Measurements from ENCODE around the gene NAV1. TPM values are rescaled to one million over a fixed set of nuclear protein-coding genes. Genes with fewer than 3 reads are reported as not detected.

Gene NAV1
- total and polyA plus RNA-seq, 2 of the 8 experiments (the other 6 are each of a cell fraction or from before 2014, with no cell fraction given), result 9.9 to 42.7 TPM

- Histone ChIP-seq H3K4me2 (ENCODE audit: insufficient read depth in 1 of 2, low read depth in 2 of 2, low read length in 2 of 2) (no peak overlapping the region), H3K56ac (replicated peaks; ENCODE audit: insufficient read length, low read depth, low read length) (no peak overlapping the region), H4K8ac (ENCODE audit: extremely low read depth, insufficient read depth, low read length) (no peak overlapping the region), H2BK120ac (replicated peaks; ENCODE audit: low read depth, low read length) (no peak overlapping the region), H4K5ac (ENCODE audit: insufficient read length, low read depth, low read length) (no peak overlapping the region), H2BK12ac (ENCODE audit: low read depth, low read length) (no peak overlapping the region), H3K23ac (ENCODE audit: insufficient read length) (no peak overlapping the region), H3K36me3 (ENCODE audit: control insufficient read depth in 2 of 4, insufficient read depth in 4 of 4, low read length in 3 of 4) (no peaks in the 10 kb centered on the region), H3K4me1 (replicated peaks in 1 of 4; ENCODE audit: control insufficient read depth in 3 of 4, insufficient read depth in 4 of 4, low read length in 3 of 4) (no peaks in the 10 kb centered on the region; a peak in 1 of 7 replicates), H2AK5ac (ENCODE audit: low read depth, low read length) (no peak overlapping the region), H3K23me2 (ENCODE audit: low read depth, low read length) (no peaks in the 10 kb centered on the region), H2AFZ (ENCODE audit: low read length) (no peak overlapping the region), H3K9ac (replicated peaks in 1 of 4; ENCODE audit: extremely low read depth in 1 of 4, low read depth in 3 of 4, low read length in 3 of 4) (no peak overlapping the region), H3K18ac (ENCODE audit: extremely low read depth, low read length) (no peak overlapping the region), H4K91ac (replicated peaks; ENCODE audit: insufficient read length, low read length) (no peak overlapping the region), H2BK15ac (ENCODE audit: low read length) (no peak overlapping the region), H3K14ac (ENCODE audit: insufficient read length) (no peak overlapping the region), H3K79me2 (ENCODE audit: control insufficient read depth in 1 of 2, insufficient read depth in 2 of 2, low read length in 2 of 2) (no peaks in the 10 kb centered on the region), H2BK20ac (ENCODE audit: low read length) (no peak overlapping the region), H4K20me1 (replicated peaks in 1 of 2; ENCODE audit: control insufficient read depth in 1 of 2, insufficient read depth in 2 of 2, low read length in 2 of 2) (no peaks in the 10 kb centered on the region), H3K9me3 (ENCODE audit: insufficient read depth in 2 of 2, low read depth in 1 of 2, low read length in 1 of 2) (no peaks in the 10 kb centered on the region), H3K27me3 (replicated peaks in 1 of 4; ENCODE audit: control insufficient read depth in 3 of 4, extremely low read depth in 1 of 4, insufficient read depth in 3 of 4, low read length in 3 of 4) (no peaks in the 10 kb centered on the region), H3K4me3 (ENCODE audit: extremely low read depth in 1 of 4, insufficient read depth in 2 of 4, low read depth in 3 of 4, low read length in 4 of 4) (no peak overlapping the region), H3K4ac (replicated peaks; ENCODE audit: insufficient read length, low read depth, low read length) (no peak overlapping the region), H2BK5ac (ENCODE audit: low read depth, low read length) (no peak overlapping the region), H3K79me1 (ENCODE audit: low read depth, low read length) (no peaks in the 10 kb centered on the region), H3K27ac (ENCODE audit: low read depth, low read length) (no peak overlapping the region)
- 82% methylated on average over 4 of the region's 4 CpGs; no CpG with 5 or more reads in 1 of the 2 experiments for whole genome bisulfite sequencing, 2 experiments (ENCODE audit: extremely low coverage in 1 of 2, insufficient coverage in 1 of 2, insufficient read length in 1 of 2, insufficient replicate concordance in 2 of 2, low coverage in 1 of 2, low lambda C conversion rate in 2 of 2, missing lambda C conversion rate in 1 of 2)
- TF ChIP-seq BRCA1 (IDR thresholded peaks at IDR 0.05; ENCODE audit: low read depth, low read length) (no peak), TCF12 (IDR thresholded peaks at IDR 0.05; ENCODE audit: low read depth, low read length) (no peak), SP1 (IDR thresholded peaks at IDR 0.05; ENCODE audit: low read depth, low read length) (no peak), EP300 (IDR thresholded peaks at IDR 0.05; ENCODE audit: borderline replicate concordance in 1 of 2, low read depth in 2 of 2, low read length in 2 of 2) (no peak), SUZ12 (IDR thresholded peaks at IDR 0.05; ENCODE audit: low read length) (no peak), SIX5 (IDR thresholded peaks at IDR 0.05; ENCODE audit: low read depth, low read length) (no peak), TAF1 (IDR thresholded peaks at IDR 0.05; ENCODE audit: low read depth, low read length) (no peak), ZNF274 (IDR thresholded peaks at IDR 0.05; ENCODE audit: borderline replicate concordance, extremely low read depth, low read length) (no peak), HDAC2 (IDR thresholded peaks at IDR 0.05; ENCODE audit: borderline replicate concordance in 1 of 2, low read depth in 2 of 2, low read length in 2 of 2) (no peak)
- TF ChIP-seq, protein P1, sequence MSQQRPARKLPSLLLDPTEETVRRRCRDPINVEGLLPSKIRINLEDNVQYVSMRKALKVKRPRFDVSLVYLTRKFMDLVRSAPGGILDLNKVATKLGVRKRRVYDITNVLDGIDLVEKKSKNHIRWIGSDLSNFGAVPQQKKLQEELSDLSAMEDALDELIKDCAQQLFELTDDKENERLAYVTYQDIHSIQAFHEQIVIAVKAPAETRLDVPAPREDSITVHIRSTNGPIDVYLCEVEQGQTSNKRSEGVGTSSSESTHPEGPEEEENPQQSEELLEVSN (IDR thresholded peaks at IDR 0.05), result no peak
- POLR2A ChIA-PET (ENCODE audit: partially characterized antibody), result no interaction called here
- FAIRE-seq (no peak), DNase-seq (ENCODE audit: low read depth in 1 of 2, low spot score in 2 of 2) (no peak)
- CTCF ChIA-PET (ENCODE audit: partially characterized antibody), result interaction anchor here (1.1 to 22.6 kb wide), 6 partner anchors 9 to 223 kb away, joined by 3 to 499 read pairs (median 6); no protein-coding TSS in a partner anchor
Measured at GRCh38 chr1:201570181-201570885, 31.4 kb downstream of the NAV1 start.

Data from H1 (cell line).